ENCODE measurements around the gene SPZ1.

DNA sequence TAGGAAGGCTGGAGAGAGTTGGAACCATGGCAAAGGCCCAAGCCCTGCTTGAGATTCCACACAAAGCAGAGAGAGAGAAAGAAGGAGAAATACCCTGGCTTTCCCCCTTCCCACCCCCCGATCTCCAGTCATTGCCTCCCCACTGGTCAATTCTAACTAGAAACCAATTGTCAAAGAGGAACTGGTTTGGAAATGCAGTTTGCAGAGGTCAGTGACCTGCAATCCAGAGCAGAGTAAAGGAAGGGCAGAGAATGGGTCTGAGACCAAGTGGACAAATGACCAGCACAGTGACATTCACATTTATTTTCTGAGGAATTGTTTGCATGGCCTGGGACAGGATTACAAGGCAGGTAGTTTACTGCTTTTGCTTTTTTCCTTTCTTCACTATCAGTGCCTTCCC is 50.6 kb downstream of the SPZ1 start:
- TF ChIP-seq POLR2A (IDR thresholded peaks at IDR 0.05; ENCODE audit: low read length) (no peak), GATA1 (IDR thresholded peaks at IDR 0.05; ENCODE audit: low read depth, low read length) (no peak)
